Cerebellar cortex (tissue), 1 donor: ENCODE results near the gene MCM9.
"Not testable (repeated sequence)": the region's sequence is repeated elsewhere in the genome, so short reads cannot be mapped to it uniquely, and the experiment has no call there.

Experiments used
- DNase-seq: peaks from one replicate; pipeline ENCODE4 v3.0.0-alpha.2; 2015; ENCODE audit warnings: low spot score

MCM9 gene

GRCh38 chr6:118768904-118769325, 166.0 kb downstream of the MCM9 start:
- DNase-seq, result no peak

GRCh38 chr6:118768441-118768840, 166.5 kb downstream of the MCM9 start:
- no peak for DNase-seq

- not testable (repeated sequence) for DNase-seq
These were observed 169.6 kb downstream of the MCM9 start for GRCh38 chr6:118765316-118765715.

GRCh38 chr6:118764766-118765165, 170.2 kb downstream of the MCM9 start:
- DNase-seq, result no peak
